ENCODE measurements around the gene BMP7.

The BMP7 gene

DNA sequence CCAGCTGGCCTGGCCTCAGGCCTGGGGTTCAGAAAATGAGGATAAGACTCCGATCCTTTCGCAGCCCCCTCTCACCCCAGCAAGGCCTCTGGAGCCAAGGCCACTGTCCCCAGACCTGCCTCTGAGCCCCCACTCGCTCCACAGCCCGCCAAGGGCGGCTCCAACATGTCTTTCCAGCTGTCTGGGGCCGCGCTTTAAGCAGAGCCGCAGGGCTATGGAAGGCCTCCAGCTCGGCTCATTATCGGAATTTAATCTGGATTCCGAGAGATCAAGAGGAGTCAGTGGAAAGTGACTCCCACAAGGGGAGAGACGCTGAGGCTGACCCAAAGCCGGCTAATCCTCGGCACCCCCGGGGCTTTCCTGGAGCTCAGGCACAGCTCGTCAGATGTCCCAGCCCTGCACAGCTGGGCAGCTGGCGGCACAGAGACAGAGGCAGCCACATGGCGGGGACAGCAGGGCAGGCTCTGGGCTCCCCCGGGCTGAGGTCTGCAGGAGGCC is 41.8 kb downstream of the BMP7 start:
- no peak for DNase-seq

DNA sequence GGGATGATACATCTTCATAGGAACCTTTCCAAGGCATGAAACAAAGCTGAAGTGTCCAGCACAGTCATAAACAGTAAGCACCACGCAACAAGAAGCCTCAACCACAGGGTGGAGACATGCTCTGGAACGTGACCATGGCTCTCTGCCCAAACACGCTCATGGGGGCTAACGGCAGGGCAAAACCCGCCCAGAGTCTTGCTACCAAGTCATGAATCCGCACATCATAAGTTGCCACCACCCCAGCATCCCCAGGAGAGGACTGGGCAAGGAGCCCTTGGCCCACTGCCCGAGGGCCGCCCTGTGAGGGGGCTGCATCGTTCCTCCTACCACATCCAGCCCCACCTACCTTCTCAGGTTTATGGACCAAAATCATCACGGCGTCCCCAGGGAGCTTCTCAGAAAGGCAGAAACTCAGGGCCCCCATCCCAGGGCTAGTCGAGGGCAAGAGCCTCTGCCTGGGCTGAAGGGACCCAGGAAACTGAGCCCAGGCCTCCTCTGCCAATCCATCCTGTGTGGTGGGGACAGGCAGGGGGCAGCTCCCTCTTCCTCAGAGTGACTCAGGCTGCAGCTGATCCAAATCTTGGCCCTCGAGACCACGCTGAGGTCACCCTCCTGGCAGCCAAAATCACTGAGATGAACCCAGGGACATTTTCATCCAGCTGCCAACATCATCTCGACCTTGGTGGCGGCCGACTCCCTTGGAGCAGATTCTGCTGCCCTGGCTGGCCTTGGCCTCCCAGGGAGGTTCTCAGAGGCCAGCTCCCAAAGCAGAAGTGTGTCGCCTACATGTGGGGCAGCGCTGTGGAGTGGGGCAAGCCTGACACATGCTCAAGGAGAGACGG is 42.6 kb downstream of the BMP7 start:
- no peak for DNase-seq

DNA sequence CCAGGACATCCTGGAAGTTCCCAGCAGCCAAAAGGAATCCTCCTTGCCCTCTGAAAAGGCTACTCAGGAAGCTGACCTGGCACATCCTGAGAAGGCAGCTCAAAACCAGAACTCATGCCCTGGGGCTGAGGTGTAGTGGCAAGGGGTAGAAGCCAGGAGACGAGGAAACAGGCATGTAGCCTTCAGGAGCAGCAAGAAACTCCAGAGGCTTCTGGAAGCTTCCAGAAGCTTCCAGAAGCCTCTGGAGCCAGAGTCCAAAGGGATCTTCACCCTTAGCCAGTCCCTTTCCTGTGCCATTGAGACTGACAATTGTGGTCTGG is 43.9 kb downstream of the BMP7 start:
- no peak for DNase-seq

DNA sequence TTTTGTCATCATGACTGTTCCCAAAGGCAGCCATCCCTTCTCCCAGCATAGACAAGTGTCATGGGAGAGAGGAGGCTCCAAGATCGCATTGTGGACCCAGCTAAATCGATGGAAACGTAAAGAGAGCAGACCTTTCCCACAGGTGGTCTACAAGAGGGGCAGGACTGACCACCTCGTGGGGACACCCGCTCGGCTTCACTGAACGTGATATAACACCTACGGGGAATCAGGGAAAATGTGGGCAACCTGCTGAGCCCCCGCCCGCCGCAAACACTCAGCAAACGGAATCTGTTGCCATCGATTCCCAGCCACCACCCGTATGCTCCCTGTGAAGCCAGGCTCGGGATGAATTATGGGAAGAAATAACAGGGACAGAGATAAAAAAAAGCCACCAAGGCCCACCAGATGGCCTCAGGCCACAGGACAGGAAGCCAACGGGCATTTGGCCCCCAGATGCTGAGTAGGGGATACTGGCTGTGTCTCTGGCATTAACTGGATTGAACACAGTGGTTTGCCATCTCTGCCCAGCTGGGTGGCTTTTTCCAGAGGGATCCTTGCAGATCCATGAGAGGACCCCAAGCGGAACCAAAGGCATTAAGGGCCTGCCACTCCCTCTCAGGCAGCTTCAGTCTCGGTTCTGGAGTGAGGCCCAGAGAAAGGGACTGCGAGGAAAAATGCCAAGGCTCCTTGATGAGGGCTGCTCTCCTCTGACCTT is 44.4 kb downstream of the BMP7 start:
- no peak for DNase-seq

DNA sequence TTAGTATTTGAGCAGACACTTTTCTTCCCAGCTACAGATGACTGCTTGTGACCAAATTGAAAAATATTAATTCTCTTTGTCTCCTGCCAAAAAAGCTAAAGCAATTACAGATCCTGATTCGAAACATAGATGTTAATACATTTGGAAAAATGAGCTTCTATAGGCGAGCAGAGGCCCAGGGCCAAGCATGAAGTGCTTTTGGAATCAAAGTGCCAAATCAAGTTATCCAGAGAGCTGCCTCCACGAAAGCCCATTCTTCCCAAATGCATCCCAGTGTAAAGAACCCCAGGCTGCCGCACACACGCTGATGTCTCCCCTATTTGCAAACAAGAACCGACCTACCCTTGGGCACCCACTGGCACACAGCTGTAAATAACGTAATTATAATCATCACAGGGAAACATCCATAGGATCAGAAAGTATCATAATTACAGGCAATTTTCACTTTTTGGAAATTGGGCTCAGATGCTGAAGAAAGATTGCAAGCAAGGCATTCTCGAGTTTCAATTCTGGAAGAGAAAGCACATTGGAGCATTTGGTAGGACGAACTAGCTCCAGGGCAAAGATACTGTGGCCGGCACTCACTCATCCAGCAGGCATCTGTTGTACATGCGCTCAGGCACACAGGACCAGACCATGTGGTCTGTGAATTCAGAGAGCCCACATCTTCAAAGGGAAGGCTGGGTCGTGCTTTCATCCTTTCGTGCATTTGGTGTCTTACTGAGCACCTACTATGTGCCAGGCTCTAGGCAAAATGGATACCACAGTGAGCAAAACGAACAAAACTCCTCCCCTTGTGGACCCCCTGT is 45.9 kb downstream of the BMP7 start:
- DNase-seq: no peak

DNA sequence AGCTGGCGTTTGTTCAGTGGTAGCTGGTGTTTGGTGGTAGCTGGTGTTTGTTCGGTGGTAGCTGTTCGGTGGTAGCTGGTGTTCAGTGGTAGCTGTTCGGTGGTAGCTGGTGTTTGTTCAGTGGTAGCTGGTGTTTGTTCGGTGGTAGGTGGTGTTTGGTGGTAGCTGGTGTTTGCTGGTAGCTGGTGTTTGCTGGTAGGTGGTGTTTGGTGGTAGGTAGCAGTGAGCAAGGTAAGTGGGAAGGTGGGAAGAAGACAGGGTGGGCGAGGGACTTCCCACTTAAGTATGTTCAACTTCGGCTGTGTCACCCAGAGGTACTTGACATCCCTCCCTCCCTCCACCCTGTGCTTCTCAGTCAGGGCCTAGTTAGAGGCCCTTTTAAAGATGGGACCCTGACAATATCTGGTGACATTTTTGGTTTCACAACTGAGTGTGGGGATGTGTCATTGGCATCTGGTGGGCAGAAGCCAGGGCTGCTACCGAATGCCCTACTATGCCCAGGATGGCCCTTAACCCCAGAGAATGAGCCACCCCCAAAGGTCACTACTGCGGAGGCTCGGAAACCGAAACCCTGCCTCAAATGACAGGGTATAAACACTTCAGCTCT is 47.3 kb downstream of the BMP7 start:
- DNase-seq: no peak

DNA sequence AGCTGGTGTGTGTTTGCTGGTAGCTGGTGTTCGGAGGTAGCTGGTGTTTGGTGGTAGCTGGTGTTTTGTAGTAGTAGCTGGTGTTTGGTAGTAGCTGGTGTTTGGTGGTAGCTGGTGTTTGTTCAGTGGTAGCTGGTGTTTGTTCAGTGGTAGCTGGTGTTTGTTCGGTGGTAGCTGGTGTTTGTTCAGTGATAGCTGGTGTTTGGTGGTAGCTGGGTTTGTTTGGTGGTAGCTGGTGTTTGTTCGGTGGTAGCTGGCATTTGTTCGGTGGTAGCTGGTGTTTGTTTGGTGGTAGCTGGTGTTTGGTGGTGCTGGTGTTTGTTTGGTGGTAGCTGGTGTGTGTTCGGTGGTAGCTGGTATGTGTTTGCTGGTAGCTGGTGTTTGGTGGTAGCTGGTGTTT is 48.0 kb downstream of the BMP7 start:
- DNase-seq: no peak

DNA sequence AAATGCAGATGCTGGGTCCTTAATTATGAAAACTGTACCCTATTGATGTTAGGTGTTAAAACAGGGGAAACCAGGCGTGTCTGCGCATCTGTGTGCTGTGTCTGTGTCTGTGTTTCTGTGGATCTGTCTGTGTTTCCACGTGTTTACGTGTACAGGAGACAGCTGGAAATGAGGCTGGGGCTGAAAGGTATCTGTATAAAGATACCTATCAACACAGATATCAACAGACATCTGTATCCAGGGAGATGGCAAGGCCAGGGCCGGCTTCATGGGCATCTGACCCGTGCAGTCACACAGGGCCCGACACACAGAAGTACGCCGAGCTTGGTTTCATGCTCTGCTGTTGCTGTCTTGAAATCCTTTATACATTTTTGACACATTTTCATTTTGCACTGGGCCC is 48.6 kb downstream of the BMP7 start:
- DNase-seq: no peak

DNA sequence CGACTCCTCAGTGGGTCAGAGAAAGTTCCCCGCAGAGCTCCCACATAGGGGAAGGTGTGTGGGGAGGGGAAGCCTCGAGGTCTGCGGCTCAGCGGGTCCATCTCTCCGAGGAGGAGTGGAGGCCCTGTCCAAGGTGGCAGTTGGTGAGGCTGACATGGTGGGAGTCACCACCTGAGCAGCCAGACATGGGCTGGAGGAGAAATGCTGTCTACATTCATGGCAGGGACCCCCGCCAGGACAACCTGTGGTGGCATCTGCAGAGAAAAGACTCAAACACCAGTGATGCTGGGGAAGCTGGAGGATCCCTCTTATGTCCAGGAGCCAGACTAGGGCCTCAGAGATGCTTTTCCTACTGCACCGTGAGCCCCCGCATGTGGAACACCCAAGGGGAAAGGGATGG is 49.8 kb downstream of the BMP7 start:
- no peak for DNase-seq

DNA sequence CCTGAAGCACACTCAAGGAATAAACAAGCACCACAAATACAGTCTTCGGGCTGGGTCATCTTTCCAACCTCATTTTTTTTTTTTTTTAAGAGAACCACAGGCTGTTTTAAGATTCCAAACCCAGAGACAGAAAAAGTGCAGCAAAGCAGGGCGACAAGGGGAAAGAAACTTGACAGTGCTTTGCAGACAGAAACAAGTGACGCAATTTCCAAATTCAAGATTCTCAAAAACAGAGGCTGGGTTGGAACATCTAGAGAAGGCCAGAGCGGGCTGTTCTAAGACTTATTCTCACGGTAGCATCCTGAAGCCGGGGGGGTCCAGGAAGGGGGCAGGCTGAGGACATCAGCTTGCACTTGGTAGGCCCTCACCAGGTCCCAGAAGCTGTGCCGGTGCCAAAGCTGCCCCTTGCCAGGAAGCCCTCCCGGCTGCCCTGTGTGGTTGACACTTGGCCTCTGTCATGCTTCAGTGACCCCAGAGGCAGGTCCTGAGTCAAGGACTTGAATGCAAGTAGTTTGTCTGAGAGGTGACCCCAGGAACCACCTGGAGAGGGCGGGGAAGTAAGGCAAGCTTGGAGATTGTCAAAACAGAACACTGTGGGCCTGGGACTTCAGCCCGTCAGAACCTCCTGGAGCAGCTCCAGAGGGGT is 50.5 kb downstream of the BMP7 start:
- no peak for DNase-seq

DNA sequence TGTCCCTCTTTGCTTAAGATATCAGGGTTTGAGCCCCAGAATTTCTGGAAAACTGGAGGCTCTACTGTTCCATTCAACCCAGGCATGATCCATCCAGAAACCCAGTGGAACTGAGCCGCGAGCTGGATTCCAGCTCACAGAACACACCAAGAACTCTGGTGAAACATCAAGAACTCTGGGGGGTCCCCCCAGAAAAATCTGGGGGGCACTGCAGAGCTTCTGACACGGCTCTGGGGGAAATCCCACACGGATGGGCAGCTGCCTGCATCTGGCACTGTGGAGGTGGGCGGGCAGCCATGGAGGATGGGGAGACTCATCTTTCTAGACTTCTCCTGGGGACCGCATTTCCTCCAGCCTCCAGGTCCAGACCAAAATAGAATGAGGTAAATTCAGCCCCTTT is 51.0 kb downstream of the BMP7 start:
- no peak for DNase-seq

DNA sequence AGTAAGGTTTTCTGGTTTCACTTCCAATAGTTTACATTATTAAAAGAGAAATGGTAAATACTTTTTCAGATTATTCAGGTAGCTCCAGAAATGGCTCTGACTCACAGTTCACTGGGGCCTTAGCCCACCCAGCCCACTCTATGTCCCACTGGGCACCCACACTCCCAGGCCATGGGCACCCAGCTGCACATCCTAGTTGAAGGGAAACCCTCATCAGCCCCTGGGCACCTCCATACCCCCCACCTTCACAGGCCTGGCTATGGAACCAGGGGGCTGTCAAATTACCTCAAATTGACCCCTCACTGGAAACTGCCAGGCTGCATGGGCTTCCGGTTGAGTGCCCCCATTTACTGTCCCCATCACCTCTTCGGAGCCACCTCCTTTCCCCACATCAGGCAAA is 51.5 kb downstream of the BMP7 start:
- DNase-seq: no peak

DNA sequence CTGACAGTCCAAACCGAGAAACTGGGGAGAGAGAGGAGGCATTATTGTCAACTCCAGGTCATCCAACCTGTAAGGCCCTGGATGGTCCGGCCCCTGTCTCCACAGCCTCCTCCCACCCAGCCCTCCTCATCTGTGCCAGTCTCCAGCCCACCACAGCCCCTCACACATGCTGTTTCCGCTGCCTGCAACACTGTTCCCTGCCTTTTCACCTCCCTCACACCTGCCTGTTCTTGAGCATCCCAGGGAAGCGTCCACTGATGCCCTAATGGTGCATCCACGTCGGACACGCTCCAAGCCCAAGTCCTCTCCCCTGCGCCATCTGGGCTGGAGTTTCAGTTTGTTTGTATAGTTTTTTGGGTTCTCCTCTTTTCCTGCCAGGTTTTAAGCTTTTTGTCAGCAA is 52.0 kb downstream of the BMP7 start:
- DNase-seq: no peak

DNA sequence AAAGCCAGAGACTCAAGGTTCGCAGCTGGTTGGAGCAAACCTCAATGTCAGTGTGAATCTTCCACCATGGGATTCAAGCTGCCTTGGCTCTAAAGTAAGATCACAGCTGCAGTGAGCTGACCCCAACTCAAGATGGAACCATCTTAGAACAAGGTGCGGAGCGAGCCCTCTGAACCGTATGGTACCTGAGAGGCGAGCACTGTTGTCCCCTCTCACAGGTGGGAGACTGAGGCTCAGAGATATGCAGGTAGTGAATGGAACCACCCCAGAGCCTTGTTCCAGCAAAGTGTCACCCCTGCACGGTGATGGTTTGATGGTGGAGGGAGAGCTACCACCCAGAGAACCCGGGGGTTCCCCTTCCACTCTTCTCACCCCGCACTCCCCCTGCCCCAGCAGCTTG is 52.5 kb downstream of the BMP7 start:
- no peak for DNase-seq

DNA sequence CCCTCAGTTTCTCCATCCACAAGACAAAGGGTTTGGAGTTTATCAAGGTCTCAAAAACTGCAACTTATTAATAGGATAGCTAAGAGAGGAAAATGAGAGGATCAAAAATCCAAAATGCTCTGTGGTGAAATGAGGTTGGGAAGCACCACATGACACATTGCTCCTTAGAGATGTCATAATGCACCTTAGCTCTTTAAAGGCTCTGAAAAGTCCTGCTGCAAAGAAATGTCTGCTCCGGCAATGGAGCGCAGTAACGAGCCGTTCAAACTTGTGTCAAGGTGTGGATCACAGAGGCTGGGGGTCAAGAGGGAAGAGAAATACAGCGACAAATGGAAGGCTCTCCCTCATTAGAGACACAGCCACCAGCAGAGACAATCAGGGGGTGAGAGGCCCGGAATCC is 53.1 kb downstream of the BMP7 start:
- DNase-seq: no peak

DNA sequence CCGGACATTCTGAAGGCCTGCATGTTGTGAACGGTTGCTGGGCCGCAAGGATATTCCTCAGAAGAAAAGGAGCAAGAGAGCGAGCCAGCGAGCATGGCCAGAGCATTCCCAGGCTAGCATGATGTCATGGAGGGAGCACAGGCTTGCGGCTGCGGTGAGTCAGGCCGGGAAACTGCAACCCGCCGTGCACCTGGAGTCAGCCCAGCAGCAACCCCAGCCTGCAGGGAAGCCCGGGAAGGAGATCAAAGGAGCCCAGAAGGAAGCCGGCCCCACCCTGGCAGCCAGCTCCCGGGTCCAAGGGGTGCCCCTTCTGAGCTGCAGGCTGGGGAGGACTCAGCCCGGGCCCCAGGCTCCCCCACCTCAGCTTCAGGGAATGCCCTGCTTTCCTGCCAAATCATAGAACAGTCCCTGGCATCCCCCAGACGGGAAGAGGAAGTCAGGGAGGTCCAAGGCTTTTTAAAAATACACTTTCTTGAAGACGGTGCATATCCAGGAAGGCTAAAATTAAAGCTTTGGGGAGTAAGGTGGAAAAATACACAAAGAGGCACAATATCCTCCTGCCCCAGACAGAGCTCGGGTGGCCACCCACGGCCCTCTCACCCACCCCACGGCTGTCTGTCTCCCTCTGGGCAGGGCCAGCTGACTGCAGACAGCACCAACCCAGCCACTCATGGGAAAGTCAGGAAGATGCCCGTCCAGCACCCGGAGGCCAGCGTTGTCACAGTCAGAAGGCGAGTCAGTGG is 53.7 kb downstream of the BMP7 start:
- DNase-seq: no peak

DNA sequence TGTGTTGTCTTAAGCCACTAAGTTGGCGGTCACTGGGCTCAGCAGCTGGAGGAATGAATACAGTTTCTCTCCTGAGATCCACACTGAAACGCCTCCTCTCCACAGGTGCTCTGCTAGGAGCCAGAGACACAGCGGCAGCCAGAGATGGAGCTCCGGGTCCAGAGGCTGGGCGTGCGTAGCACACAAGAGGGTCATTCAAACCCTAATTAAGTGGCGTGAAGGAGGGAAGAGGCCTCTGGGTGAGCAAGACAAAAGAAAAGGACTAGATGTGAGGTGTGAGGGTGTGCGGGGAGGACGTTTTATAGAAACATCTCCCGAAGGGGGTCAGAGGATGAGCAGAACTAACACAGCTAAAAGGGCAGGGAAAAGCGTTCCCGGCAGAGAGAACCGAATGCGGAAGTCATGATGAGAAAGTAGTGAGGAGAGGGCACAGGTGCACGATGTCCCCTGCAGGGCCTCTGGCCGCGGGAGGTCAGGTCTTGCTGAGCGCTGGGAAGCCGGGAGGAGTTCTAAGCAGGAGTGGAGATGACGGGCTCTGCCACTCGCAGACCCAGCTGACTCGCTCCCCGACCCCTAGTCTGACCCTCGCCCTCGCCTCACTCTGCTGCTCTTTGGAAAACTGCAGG is 54.4 kb downstream of the BMP7 start:
- DNase-seq: no peak

DNA sequence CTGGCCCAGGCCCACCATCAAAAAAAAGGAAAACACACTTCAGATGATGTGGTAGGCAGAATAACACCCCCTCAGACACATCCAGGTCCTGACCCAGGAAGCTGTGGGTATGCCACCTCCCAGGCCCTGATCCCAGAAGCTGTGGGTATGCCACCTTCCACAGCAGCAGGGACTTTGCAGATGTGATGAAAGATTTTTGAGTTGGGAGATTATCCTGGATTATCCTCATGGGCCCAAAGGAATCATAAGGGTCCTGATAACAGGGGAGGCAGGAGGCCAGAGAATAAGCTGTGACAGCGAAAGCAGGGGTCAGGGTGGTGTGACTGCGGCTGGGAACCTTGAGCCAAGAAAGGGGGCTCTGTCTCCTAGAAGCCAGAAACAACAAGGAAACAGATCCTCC is 55.0 kb downstream of the BMP7 start:
- no peak for DNase-seq

DNA sequence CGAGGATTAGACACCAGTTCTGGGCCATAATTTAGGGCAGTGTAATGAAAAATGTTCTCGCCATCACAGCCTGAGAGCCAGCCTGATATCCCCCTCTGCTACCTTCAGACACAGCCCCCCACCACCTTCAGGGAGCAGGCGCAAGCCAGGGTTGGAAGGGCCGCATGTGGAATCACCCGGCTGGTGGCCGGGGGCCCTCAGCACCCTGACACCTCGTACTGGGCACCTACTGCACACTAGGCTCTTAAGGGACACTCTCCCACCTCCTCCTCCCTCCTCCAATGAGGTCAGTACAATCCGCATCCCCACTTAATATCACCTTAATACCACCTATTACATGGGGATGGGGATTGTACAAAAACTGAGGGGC is 55.5 kb downstream of the BMP7 start:
- no peak for DNase-seq

DNA sequence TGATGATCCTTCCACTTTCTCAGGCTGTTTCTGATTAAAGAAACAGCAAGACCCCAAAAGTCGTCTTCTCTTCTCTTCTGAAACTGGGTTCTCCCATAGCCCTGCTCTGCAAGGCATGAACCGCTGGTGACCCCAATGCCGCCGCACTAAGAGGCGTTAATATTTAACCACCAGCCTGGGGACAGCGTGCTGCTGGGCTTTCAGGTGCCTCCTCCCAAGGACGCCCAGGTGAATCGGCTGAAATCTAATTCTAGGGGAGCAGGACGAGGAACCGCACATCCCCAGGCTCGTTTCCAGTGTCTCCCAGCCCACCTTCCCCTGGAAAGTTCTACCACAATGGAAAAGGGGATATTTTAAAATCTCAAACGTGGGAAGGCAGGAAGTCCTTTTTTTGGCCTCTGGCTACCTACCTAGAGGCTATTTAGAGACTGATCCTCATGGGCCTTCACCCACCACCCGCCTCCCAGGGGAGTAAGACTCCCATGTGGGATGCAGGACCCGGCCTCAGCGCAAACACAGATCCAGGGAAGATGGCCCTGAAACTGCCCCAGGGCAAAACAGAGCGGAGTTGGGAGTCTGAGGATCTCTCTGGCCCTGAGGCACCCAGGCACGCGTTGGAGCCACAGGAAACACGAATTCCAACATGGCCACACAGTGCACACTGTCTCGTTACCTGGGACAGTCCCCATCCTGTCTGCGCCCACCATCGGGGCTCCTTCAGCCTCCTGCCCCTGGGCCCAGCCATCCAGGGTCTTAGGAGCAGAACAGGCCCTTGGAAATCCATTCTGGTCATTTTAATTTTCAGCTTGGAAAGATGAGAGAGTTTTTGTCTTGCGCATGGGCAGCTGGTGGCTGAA is 56.2 kb downstream of the BMP7 start:
- DNase-seq: no peak

DNA sequence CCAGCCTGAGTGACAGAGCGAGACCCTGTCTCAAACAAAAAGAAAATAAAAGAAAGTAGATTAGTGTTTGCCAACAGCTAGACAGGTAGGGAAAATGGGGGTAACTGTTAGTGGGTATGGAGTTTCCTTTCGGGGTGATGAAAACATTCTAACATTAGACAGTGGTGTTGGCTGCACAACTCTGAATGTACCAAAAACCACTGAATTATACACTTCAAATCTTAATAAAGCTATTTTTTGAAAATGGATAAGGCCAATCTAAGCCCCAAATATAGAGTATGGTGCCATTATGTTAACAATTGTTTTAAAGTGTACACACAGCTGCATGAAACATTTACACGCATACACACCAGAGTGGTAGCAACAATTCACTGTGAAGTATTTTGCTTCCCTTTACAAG is 57.0 kb downstream of the BMP7 start:
- DNase-seq: no peak
